Measurements from ENCODE around the gene GLYR1.

Gene GLYR1

DNA sequence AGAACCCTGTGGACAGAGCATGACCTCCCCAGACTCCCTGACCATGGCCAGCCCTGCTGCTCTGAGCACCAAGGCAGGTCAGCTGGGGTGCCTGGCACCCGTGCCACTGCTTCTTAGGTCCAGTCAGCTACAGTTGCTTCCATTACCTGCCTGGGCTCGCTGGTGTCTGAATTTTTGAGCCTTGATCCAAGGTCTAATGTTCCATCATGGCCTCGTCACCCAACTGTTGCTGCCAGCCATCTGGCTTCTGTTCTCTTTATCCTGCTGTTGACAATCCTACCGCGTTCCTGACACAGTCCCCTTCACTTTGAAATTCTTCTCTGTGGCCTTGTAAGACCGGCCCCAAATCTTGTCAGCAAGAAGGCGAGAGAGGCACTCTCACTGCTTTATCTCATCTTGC is 16.7 kb downstream of the GLYR1 start:
- Histone ChIP-seq H3K4me3 (ENCODE audit: low read depth, low read length) (no peak overlapping the region), H3K36me3 (ENCODE audit: control insufficient read depth in 2 of 2, insufficient read depth in 1 of 2, low read length in 2 of 2) (peaks cover 42 to 88% of the 10 kb centered on the region in 2 experiments; a peak in 2 of 3 replicates), H3K27ac (ENCODE audit: extremely low read depth, low read depth, low read length) (no peak overlapping the region), H3K9me3 (ENCODE audit: control insufficient read depth, insufficient read depth, low read depth, low read length) (no peaks in the 10 kb centered on the region), H3K4me1 (ENCODE audit: control insufficient read depth, insufficient read depth, low read length) (no peaks in the 10 kb centered on the region)
- POLR2A ChIA-PET: interaction anchor here (1.2 kb wide), 1 partner anchor 16 kb away, joined by 3 read pairs; no protein-coding TSS in a partner anchor
- TF ChIP-seq, protein P1, sequence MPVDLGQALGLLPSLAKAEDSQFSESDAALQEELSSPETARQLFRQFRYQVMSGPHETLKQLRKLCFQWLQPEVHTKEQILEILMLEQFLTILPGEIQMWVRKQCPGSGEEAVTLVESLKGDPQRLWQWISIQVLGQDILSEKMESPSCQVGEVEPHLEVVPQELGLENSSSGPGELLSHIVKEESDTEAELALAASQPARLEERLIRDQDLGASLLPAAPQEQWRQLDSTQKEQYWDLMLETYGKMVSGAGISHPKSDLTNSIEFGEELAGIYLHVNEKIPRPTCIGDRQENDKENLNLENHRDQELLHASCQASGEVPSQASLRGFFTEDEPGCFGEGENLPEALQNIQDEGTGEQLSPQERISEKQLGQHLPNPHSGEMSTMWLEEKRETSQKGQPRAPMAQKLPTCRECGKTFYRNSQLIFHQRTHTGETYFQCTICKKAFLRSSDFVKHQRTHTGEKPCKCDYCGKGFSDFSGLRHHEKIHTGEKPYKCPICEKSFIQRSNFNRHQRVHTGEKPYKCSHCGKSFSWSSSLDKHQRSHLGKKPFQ (tag by site-specific recombination; IDR thresholded peaks at IDR 0.05): no peak
- TF ChIP-seq ZBTB17 (tag by site-specific recombination; IDR thresholded peaks at IDR 0.05) (no peak), ZNF768 (tag by site-specific recombination; IDR thresholded peaks at IDR 0.05) (no peak), ZNF174 (tag by site-specific recombination; IDR thresholded peaks at IDR 0.05) (no peak), SCRT1 (tag by site-specific recombination; IDR thresholded peaks at IDR 0.05; ENCODE audit: borderline replicate concordance) (0 out of 2 replicates have a peak, but pooled peaks have one; percentile 13), ZNF529 (tag by site-specific recombination; IDR thresholded peaks at IDR 0.05; ENCODE audit: insufficient replicate concordance) (no peak), ZNF10 (tag by site-specific recombination; IDR thresholded peaks at IDR 0.05) (no peak), ZFP69B (tag by site-specific recombination; IDR thresholded peaks at IDR 0.05) (no peak), SCRT2 (tag by site-specific recombination; IDR thresholded peaks at IDR 0.05) (peak; percentile 81)
- TF ChIP-seq, protein P2, sequence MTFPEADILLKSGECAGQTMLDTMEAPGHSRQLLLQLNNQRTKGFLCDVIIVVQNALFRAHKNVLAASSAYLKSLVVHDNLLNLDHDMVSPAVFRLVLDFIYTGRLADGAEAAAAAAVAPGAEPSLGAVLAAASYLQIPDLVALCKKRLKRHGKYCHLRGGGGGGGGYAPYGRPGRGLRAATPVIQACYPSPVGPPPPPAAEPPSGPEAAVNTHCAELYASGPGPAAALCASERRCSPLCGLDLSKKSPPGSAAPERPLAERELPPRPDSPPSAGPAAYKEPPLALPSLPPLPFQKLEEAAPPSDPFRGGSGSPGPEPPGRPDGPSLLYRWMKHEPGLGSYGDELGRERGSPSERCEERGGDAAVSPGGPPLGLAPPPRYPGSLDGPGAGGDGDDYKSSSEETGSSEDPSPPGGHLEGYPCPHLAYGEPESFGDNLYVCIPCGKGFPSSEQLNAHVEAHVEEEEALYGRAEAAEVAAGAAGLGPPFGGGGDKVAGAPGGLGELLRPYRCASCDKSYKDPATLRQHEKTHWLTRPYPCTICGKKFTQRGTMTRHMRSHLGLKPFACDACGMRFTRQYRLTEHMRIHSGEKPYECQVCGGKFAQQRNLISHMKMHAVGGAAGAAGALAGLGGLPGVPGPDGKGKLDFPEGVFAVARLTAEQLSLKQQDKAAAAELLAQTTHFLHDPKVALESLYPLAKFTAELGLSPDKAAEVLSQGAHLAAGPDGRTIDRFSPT (tag by site-specific recombination; IDR thresholded peaks at IDR 0.05): no peak
- CTCF ChIA-PET: no interaction called here

DNA sequence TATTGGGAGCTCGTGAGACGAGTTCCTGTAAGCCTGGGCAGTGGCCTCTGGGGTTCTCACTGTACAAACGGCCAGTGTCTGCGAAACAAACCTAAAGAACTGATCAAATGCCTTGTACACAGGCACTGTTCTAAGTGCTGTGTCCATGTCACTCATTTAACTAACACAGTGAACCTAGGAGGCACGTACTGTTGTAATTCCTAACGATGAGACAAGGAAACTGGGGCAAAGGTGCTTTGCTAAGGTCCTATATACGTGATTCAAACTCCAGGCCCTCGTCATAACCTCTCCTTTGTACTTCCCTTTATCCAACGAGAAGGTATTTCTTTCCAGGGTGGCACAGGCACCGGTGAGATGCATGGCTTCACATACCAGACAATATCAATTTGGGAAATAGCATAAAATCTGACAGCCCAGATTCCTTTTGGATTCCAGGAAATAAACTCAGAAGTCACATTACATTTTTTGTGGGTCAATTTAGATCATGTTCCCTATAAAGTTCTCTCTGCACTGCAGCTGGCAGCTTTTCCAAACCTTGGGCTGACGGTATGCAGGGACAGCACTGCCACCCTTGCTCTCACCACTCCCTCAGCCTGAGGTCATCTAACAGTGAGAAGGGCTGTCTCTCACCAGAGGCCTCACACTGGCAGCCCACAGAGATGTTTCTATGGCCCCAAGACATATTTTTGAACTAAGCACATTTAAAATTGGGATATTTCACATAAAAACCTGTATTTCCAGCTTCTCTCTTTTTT is 18.3 kb downstream of the GLYR1 start:
- Histone ChIP-seq H3K4me3 (ENCODE audit: low read depth, low read length) (no peak overlapping the region), H3K9me3 (ENCODE audit: control insufficient read depth, insufficient read depth, low read depth, low read length) (no peaks in the 10 kb centered on the region), H3K4me1 (ENCODE audit: control insufficient read depth, insufficient read depth, low read length) (no peaks in the 10 kb centered on the region), H3K27ac (ENCODE audit: extremely low read depth, low read depth, low read length) (no peak overlapping the region), H3K36me3 (ENCODE audit: control insufficient read depth in 2 of 2, insufficient read depth in 1 of 2, low read length in 2 of 2) (peaks cover 43 to 89% of the 10 kb centered on the region in 2 experiments; a peak in 2 of 3 replicates)
- POLR2A ChIA-PET: no interaction called here
- CTCF ChIA-PET: no interaction called here
- TF ChIP-seq ZNF146 (tag by site-specific recombination; IDR thresholded peaks at IDR 0.05) (no peak), ZFP37 (tag by site-specific recombination; IDR thresholded peaks at IDR 0.05) (no peak), ZNF341 (tag by site-specific recombination; IDR thresholded peaks at IDR 0.05; ENCODE audit: low read depth) (no peak), ZNF654 (tag by site-specific recombination; IDR thresholded peaks at IDR 0.05; ENCODE audit: low read depth) (no peak), ZNF175 (tag by site-specific recombination; IDR thresholded peaks at IDR 0.05) (no peak), ZNF211 (tag by site-specific recombination; IDR thresholded peaks at IDR 0.05; ENCODE audit: low read depth) (no peak), ZNF112 (tag by site-specific recombination; IDR thresholded peaks at IDR 0.05) (no peak), ZNF350 (tag by site-specific recombination; IDR thresholded peaks at IDR 0.05) (no peak), ZNF571 (tag by site-specific recombination; IDR thresholded peaks at IDR 0.05) (no peak), SALL2 (tag by site-specific recombination; IDR thresholded peaks at IDR 0.05; ENCODE audit: borderline replicate concordance) (no peak), ZNF658 (tag by site-specific recombination; IDR thresholded peaks at IDR 0.05) (no peak), MZF1 (tag by site-specific recombination; IDR thresholded peaks at IDR 0.05; ENCODE audit: borderline replicate concordance) (no peak), ZNF202 (tag by site-specific recombination; IDR thresholded peaks at IDR 0.05; ENCODE audit: borderline replicate concordance) (no peak), ZSCAN30 (tag by site-specific recombination; IDR thresholded peaks at IDR 0.05) (no peak)
- TF ChIP-seq, protein P3, sequence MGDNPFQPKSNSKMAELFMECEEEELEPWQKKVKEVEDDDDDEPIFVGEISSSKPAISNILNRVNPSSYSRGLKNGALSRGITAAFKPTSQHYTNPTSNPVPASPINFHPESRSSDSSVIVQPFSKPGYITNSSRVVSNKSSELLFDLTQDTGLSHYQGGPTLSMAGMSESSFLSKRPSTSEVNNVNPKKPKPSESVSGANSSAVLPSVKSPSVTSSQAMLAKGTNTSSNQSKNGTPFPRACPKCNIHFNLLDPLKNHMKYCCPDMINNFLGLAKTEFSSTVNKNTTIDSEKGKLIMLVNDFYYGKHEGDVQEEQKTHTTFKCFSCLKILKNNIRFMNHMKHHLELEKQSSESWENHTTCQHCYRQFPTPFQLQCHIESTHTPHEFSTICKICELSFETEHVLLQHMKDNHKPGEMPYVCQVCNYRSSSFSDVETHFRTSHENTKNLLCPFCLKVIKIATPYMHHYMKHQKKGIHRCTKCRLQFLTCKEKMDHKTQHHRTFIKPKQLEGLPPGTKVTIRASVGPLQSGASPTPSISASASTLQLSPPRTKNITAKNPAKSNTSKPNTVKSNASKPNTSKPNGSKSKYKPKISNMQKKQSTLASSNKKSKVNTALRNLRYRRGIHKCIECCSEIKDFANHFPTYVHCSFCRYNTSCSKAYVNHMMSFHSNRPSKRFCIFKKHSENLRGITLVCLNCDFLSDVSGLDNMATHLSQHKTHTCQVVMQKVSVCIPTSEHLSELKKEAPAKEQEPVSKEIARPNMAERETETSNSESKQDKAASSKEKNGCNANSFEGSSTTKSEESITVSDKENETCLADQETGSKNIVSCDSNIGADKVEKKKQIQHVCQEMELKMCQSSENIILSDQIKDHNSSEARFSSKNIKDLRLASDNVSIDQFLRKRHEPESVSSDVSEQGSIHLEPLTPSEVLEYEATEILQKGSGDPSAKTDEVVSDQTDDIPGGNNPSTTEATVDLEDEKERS (tag by site-specific recombination; IDR thresholded peaks at IDR 0.05): no peak
